ENCODE data around the gene WWC2.

WWC2 gene

DNA sequence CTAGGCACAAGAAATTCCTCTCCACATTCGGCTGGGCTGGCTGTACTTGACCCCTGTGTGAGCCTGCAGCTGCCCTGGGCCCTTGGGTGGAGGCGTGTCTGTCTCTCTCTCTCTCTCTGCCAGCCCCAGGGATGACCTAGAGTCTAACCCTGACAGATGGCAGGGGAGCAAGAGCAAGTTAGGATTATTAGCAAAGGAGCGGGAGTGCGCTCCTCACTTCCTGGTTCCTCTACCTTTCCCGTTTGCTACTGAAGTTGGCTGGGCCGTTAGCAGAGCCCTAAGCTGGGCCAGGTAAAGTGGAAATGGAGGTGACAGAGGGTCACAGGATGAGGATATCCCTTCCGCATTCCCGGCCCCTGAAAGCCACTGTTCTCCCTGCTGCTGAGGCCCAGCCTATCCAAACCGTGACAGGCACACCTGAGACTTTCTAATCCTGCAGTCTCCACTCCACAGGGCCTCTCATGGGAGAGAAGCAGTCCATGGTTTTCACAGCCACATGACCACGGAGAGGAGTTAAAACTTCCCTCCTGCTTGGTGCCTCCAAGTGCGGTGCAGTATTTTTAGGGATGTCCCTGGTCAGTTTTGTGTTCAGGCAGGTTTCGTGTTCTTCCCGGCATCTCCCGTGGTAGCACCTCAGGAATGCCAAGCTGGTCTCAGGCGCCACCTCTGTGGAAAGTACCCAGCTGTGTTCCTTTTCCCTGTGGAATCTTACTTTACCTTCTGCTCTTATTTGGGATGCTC is 141.7 kb downstream of the WWC2 start:
- TF ChIP-seq TCF12 (IDR thresholded peaks at IDR 0.05; ENCODE audit: low read depth) (no peak), CREB1 (IDR thresholded peaks at IDR 0.05; ENCODE audit: low read depth) (no peak), RAD21 (IDR thresholded peaks at IDR 0.05; ENCODE audit: low read depth) (no peak), NFIC (IDR thresholded peaks at IDR 0.05) (no peak)

DNA sequence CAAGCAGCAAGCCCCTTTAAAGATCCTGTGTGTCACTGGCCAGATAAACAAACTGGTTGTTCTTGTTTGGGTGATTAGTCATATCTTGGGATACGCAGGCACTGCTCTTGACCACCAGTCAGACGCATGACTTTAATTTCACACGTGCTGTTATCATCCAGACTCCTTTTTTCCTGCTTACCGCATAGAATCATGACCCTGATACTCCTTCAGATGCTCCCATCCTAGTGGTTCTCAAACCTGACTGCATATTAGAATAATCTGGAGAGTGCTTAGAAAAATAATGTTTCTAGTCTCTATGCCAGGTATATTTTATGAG is 142.2 kb downstream of the WWC2 start:
- TF ChIP-seq, protein P1, sequence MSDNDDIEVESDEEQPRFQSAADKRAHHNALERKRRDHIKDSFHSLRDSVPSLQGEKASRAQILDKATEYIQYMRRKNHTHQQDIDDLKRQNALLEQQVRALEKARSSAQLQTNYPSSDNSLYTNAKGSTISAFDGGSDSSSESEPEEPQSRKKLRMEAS (IDR thresholded peaks at IDR 0.05): no peak
- TF ChIP-seq TAF1 (IDR thresholded peaks at IDR 0.05; ENCODE audit: low read depth): no peak
- TF ChIP-seq RAD21 (IDR thresholded peaks at IDR 0.05; ENCODE audit: low read depth): no peak
- no peak for TF ChIP-seq EP300 (IDR thresholded peaks at IDR 0.05; ENCODE audit: borderline replicate concordance)
- no peak for TF ChIP-seq CEBPB (IDR thresholded peaks at IDR 0.05)
- TF ChIP-seq EGR1 (IDR thresholded peaks at IDR 0.05): no peak
- TF ChIP-seq CREB1 (IDR thresholded peaks at IDR 0.05; ENCODE audit: low read depth): no peak
- TF ChIP-seq, protein P2, sequence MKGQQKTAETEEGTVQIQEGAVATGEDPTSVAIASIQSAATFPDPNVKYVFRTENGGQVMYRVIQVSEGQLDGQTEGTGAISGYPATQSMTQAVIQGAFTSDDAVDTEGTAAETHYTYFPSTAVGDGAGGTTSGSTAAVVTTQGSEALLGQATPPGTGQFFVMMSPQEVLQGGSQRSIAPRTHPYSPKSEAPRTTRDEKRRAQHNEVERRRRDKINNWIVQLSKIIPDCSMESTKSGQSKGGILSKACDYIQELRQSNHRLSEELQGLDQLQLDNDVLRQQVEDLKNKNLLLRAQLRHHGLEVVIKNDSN (IDR thresholded peaks at IDR 0.05): no peak
- no peak for TF ChIP-seq FOXM1 (IDR thresholded peaks at IDR 0.05; ENCODE audit: borderline replicate concordance, low read depth)

DNA sequence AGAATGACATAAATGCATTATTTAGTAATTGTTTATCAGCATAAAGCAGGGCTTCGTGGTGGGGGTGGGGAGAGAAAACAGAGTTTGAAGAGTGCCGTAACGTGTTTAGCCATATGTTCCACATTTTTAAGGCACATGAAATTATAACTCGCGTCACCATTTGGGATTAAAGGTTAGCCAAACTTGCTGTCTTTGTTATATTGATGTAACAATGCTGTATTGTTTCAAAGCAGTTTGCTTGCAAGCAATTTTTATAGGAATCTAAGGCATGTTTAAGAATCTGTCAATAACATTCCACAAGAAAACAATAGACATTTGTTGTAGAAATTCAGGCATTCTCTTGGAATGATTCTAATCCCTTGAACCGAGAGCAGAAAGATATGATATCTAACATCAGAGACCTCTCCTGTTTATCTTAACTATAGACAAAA is 142.7 kb downstream of the WWC2 start:
- no peak for TF ChIP-seq CEBPB (IDR thresholded peaks at IDR 0.05)

DNA sequence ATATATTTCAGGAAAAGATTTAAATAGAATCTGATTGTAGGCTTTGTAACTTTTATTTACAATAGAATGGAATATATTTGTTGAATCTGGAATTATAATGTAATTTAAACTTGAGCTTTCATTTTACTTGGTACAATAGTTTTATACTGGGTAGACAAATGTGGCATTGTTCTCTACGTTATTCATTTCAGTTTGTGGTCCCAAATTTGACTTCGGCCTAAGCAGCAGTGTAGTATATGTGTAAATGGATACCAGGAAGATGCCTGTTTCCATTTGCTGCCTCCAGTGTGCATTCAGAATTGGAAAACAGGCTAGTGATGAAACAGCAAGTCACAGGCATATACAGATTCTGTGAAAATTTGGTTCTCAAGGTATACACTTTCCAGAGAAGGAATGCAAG is 143.2 kb downstream of the WWC2 start:
- TF ChIP-seq TCF12 (IDR thresholded peaks at IDR 0.05; ENCODE audit: low read depth) (no peak), EP300 (IDR thresholded peaks at IDR 0.05; ENCODE audit: borderline replicate concordance) (no peak), TAF1 (IDR thresholded peaks at IDR 0.05; ENCODE audit: low read depth) (no peak)

DNA sequence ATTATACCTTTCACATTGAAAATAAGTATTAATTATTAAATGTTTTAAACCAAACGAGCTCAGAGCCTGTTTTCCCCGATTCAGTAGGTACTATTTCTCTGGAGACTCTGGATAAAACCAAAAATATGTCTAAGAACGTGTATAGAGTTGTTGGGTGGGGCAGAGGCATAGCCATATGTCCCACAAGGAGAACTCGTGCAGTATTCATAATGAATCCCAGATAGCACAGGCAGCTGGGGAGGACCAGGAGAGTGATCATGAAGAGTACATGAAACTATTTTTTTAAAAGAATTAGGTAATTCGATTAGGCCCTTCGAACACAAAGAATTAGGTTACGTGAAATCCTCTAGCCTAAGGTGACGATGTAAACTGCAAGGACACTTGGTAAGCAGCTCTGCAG is 145.0 kb downstream of the WWC2 start:
- TF ChIP-seq CREB1 (IDR thresholded peaks at IDR 0.05; ENCODE audit: low read depth): no peak
- TF ChIP-seq NFIC (IDR thresholded peaks at IDR 0.05): no peak
- TF ChIP-seq FOXM1 (IDR thresholded peaks at IDR 0.05; ENCODE audit: borderline replicate concordance, low read depth): no peak
- no peak for TF ChIP-seq EGR1 (IDR thresholded peaks at IDR 0.05)

DNA sequence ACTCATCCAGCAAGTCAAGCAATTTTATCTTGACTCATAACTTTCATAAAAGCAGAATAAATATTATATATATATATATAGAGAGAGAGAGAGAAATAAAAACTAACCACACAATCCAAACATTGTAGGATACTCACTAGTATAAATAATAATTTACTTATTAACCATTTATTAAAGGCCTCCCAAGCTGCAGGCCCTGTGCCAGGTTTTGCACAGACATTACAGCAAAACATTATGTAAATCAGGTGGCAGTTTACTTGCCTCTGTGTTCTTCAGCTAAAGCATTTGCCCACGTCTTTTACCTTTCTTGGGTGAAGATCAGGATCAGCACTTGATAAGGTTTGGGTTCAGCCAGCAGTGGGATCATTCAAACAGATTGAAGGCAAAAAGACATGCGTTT is 145.4 kb downstream of the WWC2 start:
- TF ChIP-seq TAF1 (IDR thresholded peaks at IDR 0.05; ENCODE audit: low read depth) (no peak), FOXM1 (IDR thresholded peaks at IDR 0.05; ENCODE audit: borderline replicate concordance, low read depth) (no peak), TCF12 (IDR thresholded peaks at IDR 0.05; ENCODE audit: low read depth) (no peak), TEAD4 (IDR thresholded peaks at IDR 0.05) (no peak), RAD21 (IDR thresholded peaks at IDR 0.05; ENCODE audit: low read depth) (no peak)

DNA sequence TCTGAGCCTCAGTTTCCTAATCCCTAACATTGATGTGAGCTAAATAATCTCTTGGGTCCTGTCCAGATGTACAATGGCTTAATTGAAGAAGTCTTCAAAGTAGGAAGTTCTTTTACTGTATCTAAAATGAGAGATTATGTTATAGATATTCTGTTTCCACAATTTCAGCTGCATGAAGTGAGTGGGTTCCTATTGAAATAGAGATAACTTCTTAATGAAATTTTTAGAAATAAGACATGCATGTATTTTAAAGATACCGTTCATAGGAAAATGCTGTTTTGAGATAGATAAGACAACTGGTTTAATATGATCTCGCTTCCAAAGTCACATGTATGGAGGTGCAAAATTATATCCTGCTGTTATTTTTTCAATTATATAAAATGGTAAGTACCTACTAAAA is 149.1 kb downstream of the WWC2 start:
- no peak for TF ChIP-seq EGR1 (IDR thresholded peaks at IDR 0.05)
- no peak for TF ChIP-seq NFIC (IDR thresholded peaks at IDR 0.05)
- no peak for TF ChIP-seq CREB1 (IDR thresholded peaks at IDR 0.05; ENCODE audit: low read depth)
- no peak for TF ChIP-seq CEBPB (IDR thresholded peaks at IDR 0.05)
- no peak for TF ChIP-seq ZBTB7A (IDR thresholded peaks at IDR 0.05; ENCODE audit: low read depth)

DNA sequence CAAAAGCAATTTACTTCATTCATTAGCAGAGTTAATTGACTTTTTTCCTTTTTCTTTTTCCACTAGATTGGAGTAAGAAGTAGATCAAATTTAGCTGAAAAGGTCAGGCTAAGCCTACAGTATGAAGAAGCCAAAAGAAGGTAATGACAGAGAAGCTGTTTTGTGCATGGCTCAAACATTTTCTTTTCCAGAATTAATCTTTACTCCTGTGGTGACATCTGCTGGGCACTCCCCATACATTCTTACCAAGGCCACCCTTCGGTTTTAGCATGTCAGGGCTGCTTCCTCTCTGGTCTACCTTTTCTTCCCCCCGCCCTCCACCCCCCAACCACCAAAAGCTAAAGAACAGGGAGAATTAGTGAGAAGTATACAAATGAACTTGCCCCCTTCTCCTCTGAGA is 150.8 kb downstream of the WWC2 start:
- TF ChIP-seq, protein P1 (IDR thresholded peaks at IDR 0.05): no peak
- TF ChIP-seq RAD21 (IDR thresholded peaks at IDR 0.05; ENCODE audit: low read depth): peak; percentile 73

DNA sequence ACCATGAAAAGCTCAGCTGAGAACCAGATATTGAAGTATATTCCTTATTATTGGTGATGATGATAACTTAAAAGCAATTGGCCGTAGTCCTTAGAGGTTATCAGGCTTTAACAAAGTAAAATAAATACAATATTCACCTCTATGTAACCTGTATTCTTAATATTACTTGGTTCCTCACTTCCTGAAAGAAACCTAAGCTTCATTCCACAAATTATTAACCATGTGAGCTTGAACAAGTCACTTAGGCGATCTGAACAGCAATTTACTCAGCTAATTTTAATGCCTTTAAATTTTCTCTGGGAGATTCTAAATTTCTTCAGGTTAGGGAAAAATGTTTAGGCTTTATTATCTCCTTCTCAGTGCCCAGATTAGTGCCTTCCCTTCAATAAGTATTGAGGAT is 151.8 kb downstream of the WWC2 start:
- TF ChIP-seq EP300 (IDR thresholded peaks at IDR 0.05; ENCODE audit: borderline replicate concordance) (no peak), TCF12 (IDR thresholded peaks at IDR 0.05; ENCODE audit: low read depth) (no peak), CEBPB (IDR thresholded peaks at IDR 0.05) (no peak)
- TF ChIP-seq, protein P3, sequence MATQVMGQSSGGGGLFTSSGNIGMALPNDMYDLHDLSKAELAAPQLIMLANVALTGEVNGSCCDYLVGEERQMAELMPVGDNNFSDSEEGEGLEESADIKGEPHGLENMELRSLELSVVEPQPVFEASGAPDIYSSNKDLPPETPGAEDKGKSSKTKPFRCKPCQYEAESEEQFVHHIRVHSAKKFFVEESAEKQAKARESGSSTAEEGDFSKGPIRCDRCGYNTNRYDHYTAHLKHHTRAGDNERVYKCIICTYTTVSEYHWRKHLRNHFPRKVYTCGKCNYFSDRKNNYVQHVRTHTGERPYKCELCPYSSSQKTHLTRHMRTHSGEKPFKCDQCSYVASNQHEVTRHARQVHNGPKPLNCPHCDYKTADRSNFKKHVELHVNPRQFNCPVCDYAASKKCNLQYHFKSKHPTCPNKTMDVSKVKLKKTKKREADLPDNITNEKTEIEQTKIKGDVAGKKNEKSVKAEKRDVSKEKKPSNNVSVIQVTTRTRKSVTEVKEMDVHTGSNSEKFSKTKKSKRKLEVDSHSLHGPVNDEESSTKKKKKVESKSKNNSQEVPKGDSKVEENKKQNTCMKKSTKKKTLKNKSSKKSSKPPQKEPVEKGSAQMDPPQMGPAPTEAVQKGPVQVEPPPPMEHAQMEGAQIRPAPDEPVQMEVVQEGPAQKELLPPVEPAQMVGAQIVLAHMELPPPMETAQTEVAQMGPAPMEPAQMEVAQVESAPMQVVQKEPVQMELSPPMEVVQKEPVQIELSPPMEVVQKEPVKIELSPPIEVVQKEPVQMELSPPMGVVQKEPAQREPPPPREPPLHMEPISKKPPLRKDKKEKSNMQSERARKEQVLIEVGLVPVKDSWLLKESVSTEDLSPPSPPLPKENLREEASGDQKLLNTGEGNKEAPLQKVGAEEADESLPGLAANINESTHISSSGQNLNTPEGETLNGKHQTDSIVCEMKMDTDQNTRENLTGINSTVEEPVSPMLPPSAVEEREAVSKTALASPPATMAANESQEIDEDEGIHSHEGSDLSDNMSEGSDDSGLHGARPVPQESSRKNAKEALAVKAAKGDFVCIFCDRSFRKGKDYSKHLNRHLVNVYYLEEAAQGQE (IDR thresholded peaks at IDR 0.05; ENCODE audit: low read depth): no peak

DNA sequence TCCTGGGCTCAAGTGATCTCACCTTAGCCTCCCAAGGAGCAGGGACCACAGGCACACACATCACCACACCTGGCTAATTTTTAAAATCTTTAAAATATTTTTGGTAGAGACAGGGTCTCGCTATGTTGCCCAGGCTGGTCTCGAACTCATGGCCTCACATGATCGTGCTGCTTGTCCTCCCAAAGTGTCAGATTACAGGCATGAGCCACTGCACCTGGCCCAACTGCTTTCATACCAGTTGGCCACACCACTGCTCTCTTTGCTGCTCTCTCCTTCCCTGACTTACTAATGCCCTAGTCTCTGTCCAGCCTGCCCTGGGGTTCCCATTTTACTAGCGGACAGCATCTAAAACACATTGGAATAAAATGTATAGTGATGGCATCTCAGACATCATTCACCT is 153.9 kb downstream of the WWC2 start:
- TF ChIP-seq TAF1 (IDR thresholded peaks at IDR 0.05; ENCODE audit: low read depth) (no peak), ZBTB7A (IDR thresholded peaks at IDR 0.05; ENCODE audit: low read depth) (no peak), YY1 (IDR thresholded peaks at IDR 0.05; ENCODE audit: low read depth) (no peak)
- TF ChIP-seq, protein P3 (IDR thresholded peaks at IDR 0.05; ENCODE audit: low read depth): no peak

Data from Ishikawa (cell line).